K562 (cell line): ENCODE results near the gene PCK2. TPM values are rescaled to one million over a fixed set of nuclear protein-coding genes. Genes with fewer than 3 reads are reported as not detected.

ENCODE experiments used
- ATAC-seq: fragments of 200-7000 bp; cut with Tn5 transposase; 3 replicates; pipeline ENCODE4 v1.9.1; 2020; ENCODE audit warnings: moderate library complexity
- BruUV-seq: library from RNA; stranded (reverse); fragments of 400-500 nt; replicated peaks from 2 replicates; lab custom pipeline; 2021; lab: Mats Ljungman, UMichigan
- CTCF ChIA-PET: fragments of 300-600 bp; formaldehyde crosslinking; extraction: SDS; loops from one replicate; lab custom pipeline; 2021; ENCODE audit warnings: low intra/inter-chr PET ratio; lab: Yijun Ruan, JAX
- POLR2A ChIA-PET: fragments of 300-600, 350-650 bp; sonication (Branson Sonifier 250); formaldehyde crosslinking; extraction: SDS; loops from one replicate; lab custom pipeline; 2021; ENCODE audit warnings: antibody characterized with exemption, inconsistent platforms; lab: Yijun Ruan, JAX
- DNase-seq, 4 experiments: peaks; one replicate each; pipeline versions ENCODE4 v3.0.0 to v3.0.0-alpha.2; 2011 to 2018; ENCODE audit warnings: low spot score in 3 of 4, mixed read lengths in 3 of 4; ENCODE audit errors: extremely low read depth in 1 of 4
- FAIRE-seq: peaks from 2 replicates; lab custom pipeline; 2011; peaks lifted over from hg19 to GRCh38; lab: Jason Lieb, UNC
- H2AFZ ChIP-seq: 2 replicates; pipeline ENCODE4 v1.6.0; 2011; ENCODE audit warnings: low read depth, low read length, control low read depth, inconsistent platforms
- H3K27ac ChIP-seq: fragments of 200-600 bp; 3 replicates; pipeline ENCODE4 v1.8.0; 2011; ENCODE audit warnings: low read depth, mild to moderate bottlenecking, control low read depth, inconsistent platforms, low read length, moderate library complexity, mixed read lengths; ENCODE audit errors: extremely low read depth
- H3K27me3 ChIP-seq, 2 experiments: fragments of 300-600 bp in 1 of 2; 2 replicates in 1 of 2; 3 replicates in 1 of 2; pipeline versions ENCODE4 v1.6.0 to v1.8.0; 2011; ENCODE audit warnings: inconsistent platforms in 2 of 2, low read length in 2 of 2, mild to moderate bottlenecking in 1 of 2, mixed read lengths in 1 of 2, moderate library complexity in 1 of 2; ENCODE audit not compliant: control insufficient read depth in 2 of 2, insufficient read depth in 2 of 2
- H3K36me3 ChIP-seq: fragments of 300-600 bp; 3 replicates; pipeline ENCODE4 v1.8.0; 2011; ENCODE audit warnings: mild to moderate bottlenecking, low read length, inconsistent platforms; ENCODE audit not compliant: control insufficient read depth, insufficient read depth
- H3K4me1 ChIP-seq, 2 experiments: fragments of 200-600 bp in 1 of 2; replicated peaks in 1 of 2; 2 replicates in 1 of 2; 3 replicates in 1 of 2; pipeline versions ENCODE4 v1.5.1 to v1.8.0; 2011; ENCODE audit warnings: inconsistent platforms in 2 of 2, low read length in 2 of 2, mild to moderate bottlenecking in 1 of 2, mixed read lengths in 1 of 2, moderate library complexity in 1 of 2; ENCODE audit not compliant: control insufficient read depth in 2 of 2, insufficient read depth in 2 of 2
- H3K4me2 ChIP-seq: 2 replicates; pipeline ENCODE4 v1.6.1; 2011; ENCODE audit warnings: low read length, control low read depth, inconsistent platforms, mixed read lengths; ENCODE audit not compliant: insufficient read depth
- H3K4me3 ChIP-seq: fragments of 200-600 bp; sonication (generic), shearing (Covaris generic); 2 replicates; pipeline ENCODE4 v1.5.1; 2016; ENCODE audit warnings: control low read depth, inconsistent platforms
- H3K79me2 ChIP-seq: fragments of 200-600 bp; 3 replicates; pipeline ENCODE4 v1.8.0; 2011; ENCODE audit warnings: low read length, inconsistent platforms; ENCODE audit not compliant: control insufficient read depth, insufficient read depth
- H3K9ac ChIP-seq, 2 experiments: 2 replicates each; pipeline versions ENCODE4 v1.6.0 to v1.6.1; 2011; ENCODE audit warnings: low read depth in 2 of 2, low read length in 2 of 2, control low read depth in 1 of 2, inconsistent platforms in 1 of 2, mild to moderate bottlenecking in 1 of 2, mixed read lengths in 1 of 2; ENCODE audit not compliant: insufficient read depth in 1 of 2
- H3K9me1 ChIP-seq: one replicate; pipeline ENCODE4 v1.6.0; 2011; ENCODE audit warnings: inconsistent platforms, mild to moderate bottlenecking, low read length, moderate library complexity; ENCODE audit not compliant: control insufficient read depth, insufficient read depth
- H3K9me3 ChIP-seq: replicated peaks from 2 replicates; pipeline ENCODE4 v1.5.1; 2011; ENCODE audit warnings: low read depth, low read length, inconsistent platforms; ENCODE audit not compliant: control insufficient read depth, insufficient read depth
- H4K20me1 ChIP-seq: replicated peaks from 2 replicates; pipeline ENCODE4 v1.6.1; 2011; ENCODE audit warnings: low read length, inconsistent platforms, mixed read lengths; ENCODE audit not compliant: control insufficient read depth, insufficient read depth
- MCM3 ChIP-seq: fragments of 450-650 bp; IDR thresholded peaks from 2 replicates; pipeline ENCODE4 v1.6.1; 2016
- PHB ChIP-seq: fragments of 250-450 bp; sonication (Bioruptor Pico); IDR thresholded peaks from 2 replicates; pipeline ENCODE4 v1.5.0; 2021
- PHF20 ChIP-seq: fragments of 450-650 bp; IDR thresholded peaks from 2 replicates; pipeline ENCODE4 v1.6.1; 2018; ENCODE audit not compliant: partially characterized antibody
- RBM17 ChIP-seq: fragments of 200-400 bp; formaldehyde crosslinking; IDR thresholded peaks from 2 replicates; pipeline ENCODE4 v1.6.1; 2017; ENCODE audit warnings: low read depth, mild to moderate bottlenecking, low read length, borderline replicate concordance
- SPI1 ChIP-seq: IDR thresholded peaks from 2 replicates; pipeline ENCODE4 v1.6.1; 2011; ENCODE audit warnings: low read depth, low read length, control low read depth, borderline replicate concordance
- SRF ChIP-seq, 2 experiments: fragments of 250-450, 450-650 bp in 1 of 2; sonication (Bioruptor Pico) in 1 of 2; sonication (generic) in 1 of 2; formaldehyde crosslinking; IDR thresholded peaks; 2 replicates each; pipeline versions ENCODE4 v1.5.0 to v1.5.1; 2020 to 2022; ENCODE audit warnings: mild to moderate bottlenecking in 1 of 2, missing genetic modification reagents in 1 of 2
- ZNF197 ChIP-seq: fragments of 200-800 bp; sonication (Bioruptor generic); IDR thresholded peaks from 2 replicates; pipeline ENCODE4 v1.6.1; 2016; ENCODE audit warnings: low read depth, missing genetic modification characterization, missing compliant biosample characterization
- WGBS: fragments of 100-300 bp; shearing (Covaris generic); methylation state at CpG from one replicate; pipeline ENCODE4 v1.1.6; 2016; ENCODE audit warnings: low coverage, mixed read lengths; ENCODE audit not compliant: insufficient coverage; ENCODE audit errors: missing lambda C conversion rate; 5-methylcytosine and 5-hydroxymethylcytosine counted together
- in situ Hi-C: fragments of 300-500 bp; cut with MboI; formaldehyde crosslinking; loops from 4 replicates; pipeline ENCODE4 v1.15.0; 2018; ENCODE audit warnings: inconsistent platforms, mixed read lengths
- intact Hi-C: fragments of 100-400 bp; cut with micrococcal nuclease; formaldehyde crosslinking; loops from 2 replicates; pipeline ENCODE4 v1.14.2; 2022
- polyA plus RNA-seq, 8 experiments: library from polyadenylated mRNA; depleted of rRNA in 4 of 8; stranded (reverse) in 5 of 8; unstranded in 3 of 8; fragments of >200 nt; fragmentation: Nextera tagmentation in 2 of 8; fragmentation: Illumina TruSeq in 1 of 8; extraction: Ambion mirVana in 2 of 8; extraction: Trizol in 1 of 8; gene quantifications; 2 replicates each; pipeline versions ENCODE4 v1.2.1 to v1.2.3, GENCODE V29; 2011 to 2014; ENCODE audit warnings: inconsistent platforms in 1 of 8, missing spikeins in 1 of 8
- total RNA-seq, 7 experiments: library from RNA; depleted of rRNA in 6 of 7; stranded (reverse); fragments of >200 nt in 6 of 7; fragmentation: Illumina TruSeq in 2 of 7; extraction: Trizol in 2 of 7; gene quantifications; 2 replicates each; pipeline versions ENCODE4 v1.2.1 to v1.2.3, GENCODE V29; 2011 to 2021; ENCODE audit warnings: low replicate concordance in 1 of 7
- TF ChIP-seq, protein P1 (sequence below): sonication (generic); formaldehyde crosslinking; IDR thresholded peaks from 2 replicates; pipeline ENCODE4 v1.8.0; 2022; ENCODE audit warnings: mild to moderate bottlenecking, missing genetic modification reagents, borderline replicate concordance
- TF ChIP-seq, protein P2 (sequence below): sonication (generic); formaldehyde crosslinking; IDR thresholded peaks from 2 replicates; pipeline ENCODE4 v1.8.1; 2023; ENCODE audit warnings: missing genetic modification reagents, mild to moderate bottlenecking, borderline replicate concordance
- TF ChIP-seq, protein P3 (sequence below): fragments of 150-350 bp; conservative IDR thresholded peaks from 2 replicates; pipeline ENCODE4 v1.6.1; 2014; ENCODE audit warnings: low read length

PCK2 gene
- total and polyA plus RNA-seq, 9 of the 15 experiments (the other 6 are each of a cell fraction or from before 2014, with no cell fraction given): 3.3 to 60.9 (median 30.4) TPM

DNA sequence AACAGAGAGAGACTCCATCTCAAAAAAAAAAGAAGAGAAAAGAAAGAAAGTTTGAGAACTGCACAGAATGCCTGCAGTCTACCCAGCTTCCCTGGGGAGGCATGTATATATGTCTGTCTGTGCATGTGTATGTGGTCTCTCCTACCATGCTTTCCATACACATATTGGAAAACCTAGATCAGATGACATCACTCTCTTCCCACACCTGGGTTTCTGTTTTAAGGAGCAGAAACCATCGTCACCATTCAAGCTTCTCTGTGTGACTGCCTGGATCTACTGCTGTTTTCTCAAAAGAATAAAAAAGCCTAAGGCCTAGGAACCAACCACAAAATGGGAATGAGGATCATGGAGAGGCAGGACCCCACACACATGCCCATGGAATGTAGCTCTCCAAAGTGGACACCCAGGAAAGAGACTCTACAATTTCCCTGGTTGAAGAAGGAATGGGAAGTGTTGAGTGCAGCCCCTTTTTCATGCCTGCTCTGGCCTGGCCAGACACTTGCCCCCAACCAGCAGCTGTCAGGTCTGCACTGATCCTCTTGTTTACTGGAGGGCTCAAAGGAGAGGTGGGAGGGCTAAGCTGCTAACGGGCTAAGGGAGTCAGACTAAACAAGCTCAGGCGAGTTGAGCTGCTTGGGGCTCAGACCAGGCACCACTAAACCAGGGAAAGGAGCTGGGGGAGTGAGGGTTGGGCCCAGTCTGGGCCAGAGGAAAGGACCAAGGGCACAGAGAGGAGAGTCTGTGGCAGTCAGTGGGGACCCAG lies 7.7 kb upstream of the PCK2 start:
- intact Hi-C loops (no loop called here), in situ Hi-C loops (loop anchor here (5.0 kb wide), 1 partner anchor 74 kb away; no protein-coding TSS in a partner anchor)
- Histone ChIP-seq H4K20me1 (no peaks in the 10 kb centered on the region), H3K4me2 (no peak overlapping the region), H3K4me1 (peaks cover 10 to 15% of the 10 kb centered on the region in 2 experiments), H3K27ac (no peak overlapping the region), H3K9me1 (no peaks in the 10 kb centered on the region), H3K79me2 (no peaks in the 10 kb centered on the region), H2AFZ (no peak overlapping the region), H3K36me3 (no peaks in the 10 kb centered on the region), H3K9ac (peak overlapping the region in 1 of 2 experiments; percentile 52; a peak in 1 of 4 replicates), H3K4me3 (no peak overlapping the region), H3K27me3 (no peaks in the 10 kb centered on the region), H3K9me3 (no peaks in the 10 kb centered on the region)
- POLR2A ChIA-PET: no interaction called here
- no TSS peak for BruUV-seq
- CTCF ChIA-PET: interaction anchor here (0.7 kb wide), 1 partner anchor 26 kb away, joined by 3 read pairs; no protein-coding TSS in a partner anchor
- TF ChIP-seq, protein P1, sequence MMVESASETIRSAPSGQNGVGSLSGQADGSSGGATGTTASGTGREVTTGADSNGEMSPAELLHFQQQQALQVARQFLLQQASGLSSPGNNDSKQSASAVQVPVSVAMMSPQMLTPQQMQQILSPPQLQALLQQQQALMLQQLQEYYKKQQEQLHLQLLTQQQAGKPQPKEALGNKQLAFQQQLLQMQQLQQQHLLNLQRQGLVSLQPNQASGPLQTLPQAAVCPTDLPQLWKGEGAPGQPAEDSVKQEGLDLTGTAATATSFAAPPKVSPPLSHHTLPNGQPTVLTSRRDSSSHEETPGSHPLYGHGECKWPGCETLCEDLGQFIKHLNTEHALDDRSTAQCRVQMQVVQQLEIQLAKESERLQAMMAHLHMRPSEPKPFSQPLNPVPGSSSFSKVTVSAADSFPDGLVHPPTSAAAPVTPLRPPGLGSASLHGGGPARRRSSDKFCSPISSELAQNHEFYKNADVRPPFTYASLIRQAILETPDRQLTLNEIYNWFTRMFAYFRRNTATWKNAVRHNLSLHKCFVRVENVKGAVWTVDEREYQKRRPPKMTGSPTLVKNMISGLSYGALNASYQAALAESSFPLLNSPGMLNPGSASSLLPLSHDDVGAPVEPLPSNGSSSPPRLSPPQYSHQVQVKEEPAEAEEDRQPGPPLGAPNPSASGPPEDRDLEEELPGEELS (CRISPR knock-in tag): no peak
- no peak for TF ChIP-seq RBM17
- TF ChIP-seq SRF (CRISPR knock-in tag; IDR thresholded peaks at IDR 0.05): no peak
- TF ChIP-seq PHB (CRISPR knock-in tag): no peak
- no peak for TF ChIP-seq ZNF197 (CRISPR knock-in tag)
- TF ChIP-seq MCM3: no peak
- TF ChIP-seq, protein P2, sequence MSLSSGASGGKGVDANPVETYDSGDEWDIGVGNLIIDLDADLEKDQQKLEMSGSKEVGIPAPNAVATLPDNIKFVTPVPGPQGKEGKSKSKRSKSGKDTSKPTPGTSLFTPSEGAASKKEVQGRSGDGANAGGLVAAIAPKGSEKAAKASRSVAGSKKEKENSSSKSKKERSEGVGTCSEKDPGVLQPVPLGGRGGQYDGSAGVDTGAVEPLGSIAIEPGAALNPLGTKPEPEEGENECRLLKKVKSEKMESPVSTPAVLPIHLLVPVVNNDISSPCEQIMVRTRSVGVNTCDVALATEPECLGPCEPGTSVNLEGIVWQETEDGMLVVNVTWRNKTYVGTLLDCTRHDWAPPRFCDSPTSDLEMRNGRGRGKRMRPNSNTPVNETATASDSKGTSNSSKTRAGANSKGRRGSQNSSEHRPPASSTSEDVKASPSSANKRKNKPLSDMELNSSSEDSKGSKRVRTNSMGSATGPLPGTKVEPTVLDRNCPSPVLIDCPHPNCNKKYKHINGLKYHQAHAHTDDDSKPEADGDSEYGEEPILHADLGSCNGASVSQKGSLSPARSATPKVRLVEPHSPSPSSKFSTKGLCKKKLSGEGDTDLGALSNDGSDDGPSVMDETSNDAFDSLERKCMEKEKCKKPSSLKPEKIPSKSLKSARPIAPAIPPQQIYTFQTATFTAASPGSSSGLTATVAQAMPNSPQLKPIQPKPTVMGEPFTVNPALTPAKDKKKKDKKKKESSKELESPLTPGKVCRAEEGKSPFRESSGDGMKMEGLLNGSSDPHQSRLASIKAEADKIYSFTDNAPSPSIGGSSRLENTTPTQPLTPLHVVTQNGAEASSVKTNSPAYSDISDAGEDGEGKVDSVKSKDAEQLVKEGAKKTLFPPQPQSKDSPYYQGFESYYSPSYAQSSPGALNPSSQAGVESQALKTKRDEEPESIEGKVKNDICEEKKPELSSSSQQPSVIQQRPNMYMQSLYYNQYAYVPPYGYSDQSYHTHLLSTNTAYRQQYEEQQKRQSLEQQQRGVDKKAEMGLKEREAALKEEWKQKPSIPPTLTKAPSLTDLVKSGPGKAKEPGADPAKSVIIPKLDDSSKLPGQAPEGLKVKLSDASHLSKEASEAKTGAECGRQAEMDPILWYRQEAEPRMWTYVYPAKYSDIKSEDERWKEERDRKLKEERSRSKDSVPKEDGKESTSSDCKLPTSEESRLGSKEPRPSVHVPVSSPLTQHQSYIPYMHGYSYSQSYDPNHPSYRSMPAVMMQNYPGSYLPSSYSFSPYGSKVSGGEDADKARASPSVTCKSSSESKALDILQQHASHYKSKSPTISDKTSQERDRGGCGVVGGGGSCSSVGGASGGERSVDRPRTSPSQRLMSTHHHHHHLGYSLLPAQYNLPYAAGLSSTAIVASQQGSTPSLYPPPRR (CRISPR knock-in tag): no peak
- TF ChIP-seq PHF20: no peak
- TF ChIP-seq, protein P3, sequence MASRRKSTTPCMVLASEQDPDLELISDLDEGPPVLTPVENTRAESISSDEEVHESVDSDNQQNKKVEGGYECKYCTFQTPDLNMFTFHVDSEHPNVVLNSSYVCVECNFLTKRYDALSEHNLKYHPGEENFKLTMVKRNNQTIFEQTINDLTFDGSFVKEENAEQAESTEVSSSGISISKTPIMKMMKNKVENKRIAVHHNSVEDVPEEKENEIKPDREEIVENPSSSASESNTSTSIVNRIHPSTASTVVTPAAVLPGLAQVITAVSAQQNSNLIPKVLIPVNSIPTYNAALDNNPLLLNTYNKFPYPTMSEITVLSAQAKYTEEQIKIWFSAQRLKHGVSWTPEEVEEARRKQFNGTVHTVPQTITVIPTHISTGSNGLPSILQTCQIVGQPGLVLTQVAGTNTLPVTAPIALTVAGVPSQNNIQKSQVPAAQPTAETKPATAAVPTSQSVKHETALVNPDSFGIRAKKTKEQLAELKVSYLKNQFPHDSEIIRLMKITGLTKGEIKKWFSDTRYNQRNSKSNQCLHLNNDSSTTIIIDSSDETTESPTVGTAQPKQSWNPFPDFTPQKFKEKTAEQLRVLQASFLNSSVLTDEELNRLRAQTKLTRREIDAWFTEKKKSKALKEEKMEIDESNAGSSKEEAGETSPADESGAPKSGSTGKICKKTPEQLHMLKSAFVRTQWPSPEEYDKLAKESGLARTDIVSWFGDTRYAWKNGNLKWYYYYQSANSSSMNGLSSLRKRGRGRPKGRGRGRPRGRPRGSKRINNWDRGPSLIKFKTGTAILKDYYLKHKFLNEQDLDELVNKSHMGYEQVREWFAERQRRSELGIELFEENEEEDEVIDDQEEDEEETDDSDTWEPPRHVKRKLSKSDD: no peak
- TF ChIP-seq SPI1: no peak
- WGBS: 33% methylated on average over 2 of the region's 3 CpGs
- FAIRE-seq (no peak), ATAC-seq (no peak), DNase-seq (no peak)
